Measurements from ENCODE around the gene LGI4. TPM values are rescaled to one million over a fixed set of nuclear protein-coding genes. Genes with fewer than 3 reads are reported as not detected.

The LGI4 gene
- total RNA-seq, 1 donor from 2014 or later = 6.7 TPM

DNA sequence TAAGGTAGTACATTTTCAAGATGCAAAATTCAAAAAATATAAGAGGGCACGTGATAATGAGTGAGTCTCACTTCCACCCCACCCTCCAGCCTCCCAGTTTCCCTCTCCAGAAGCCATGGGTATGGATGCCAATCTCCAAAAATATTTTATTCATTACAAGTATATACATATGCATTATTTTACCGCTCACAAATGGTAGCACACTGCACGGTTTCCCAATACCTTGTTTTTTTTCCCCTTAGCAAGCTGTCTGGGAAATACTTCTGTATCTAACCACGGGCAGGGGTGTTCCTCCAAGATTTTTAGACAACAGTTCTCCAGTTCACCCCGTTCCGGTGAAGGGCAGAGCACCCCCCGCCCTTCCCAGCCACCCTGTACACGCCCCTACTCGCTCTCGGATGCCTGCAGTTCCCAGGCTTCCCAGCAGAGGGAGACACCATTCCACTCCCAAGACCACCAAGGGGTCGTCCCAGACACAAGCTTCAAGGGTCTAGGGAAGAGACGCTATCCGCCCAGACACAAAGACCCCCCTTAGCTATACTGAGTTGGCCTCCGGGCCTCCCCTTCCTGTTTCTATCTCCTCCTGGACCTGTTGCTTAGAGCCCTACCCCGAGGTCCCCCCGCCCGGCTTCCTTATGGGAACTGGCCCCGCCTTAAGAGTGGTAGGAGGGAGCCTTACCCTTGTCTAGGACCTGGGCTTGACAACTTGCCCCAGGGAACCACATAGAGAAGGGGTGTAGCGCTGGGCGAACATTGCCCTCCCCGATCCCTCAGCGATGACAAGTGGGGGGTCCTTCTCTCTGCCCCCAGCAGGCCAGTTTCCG, 20.3 kb downstream of the LGI4 start:
- Histone ChIP-seq H3K4me1 (peaks cover 14% of the 10 kb centered on the region), H3K4me3 (peak overlapping the region; percentile 44), H3K36me3 (no peaks in the 10 kb centered on the region), H3K27me3 (no peaks in the 10 kb centered on the region), H3K9me3 (no peaks in the 10 kb centered on the region), H3K27ac (peak overlapping the region; percentile 71)
- TF ChIP-seq, protein P1, sequence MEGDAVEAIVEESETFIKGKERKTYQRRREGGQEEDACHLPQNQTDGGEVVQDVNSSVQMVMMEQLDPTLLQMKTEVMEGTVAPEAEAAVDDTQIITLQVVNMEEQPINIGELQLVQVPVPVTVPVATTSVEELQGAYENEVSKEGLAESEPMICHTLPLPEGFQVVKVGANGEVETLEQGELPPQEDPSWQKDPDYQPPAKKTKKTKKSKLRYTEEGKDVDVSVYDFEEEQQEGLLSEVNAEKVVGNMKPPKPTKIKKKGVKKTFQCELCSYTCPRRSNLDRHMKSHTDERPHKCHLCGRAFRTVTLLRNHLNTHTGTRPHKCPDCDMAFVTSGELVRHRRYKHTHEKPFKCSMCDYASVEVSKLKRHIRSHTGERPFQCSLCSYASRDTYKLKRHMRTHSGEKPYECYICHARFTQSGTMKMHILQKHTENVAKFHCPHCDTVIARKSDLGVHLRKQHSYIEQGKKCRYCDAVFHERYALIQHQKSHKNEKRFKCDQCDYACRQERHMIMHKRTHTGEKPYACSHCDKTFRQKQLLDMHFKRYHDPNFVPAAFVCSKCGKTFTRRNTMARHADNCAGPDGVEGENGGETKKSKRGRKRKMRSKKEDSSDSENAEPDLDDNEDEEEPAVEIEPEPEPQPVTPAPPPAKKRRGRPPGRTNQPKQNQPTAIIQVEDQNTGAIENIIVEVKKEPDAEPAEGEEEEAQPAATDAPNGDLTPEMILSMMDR (IDR thresholded peaks at IDR 0.05) = peak; percentile 98
- peak; percentile 84 for DNase-seq
- intact Hi-C loops (cut with DNase I) = no loop called here
- peak; percentile 77 for ATAC-seq

GRCh38 chr19:35112995-35113688, 21.7 kb downstream of the LGI4 start:
- no peaks in the 10 kb centered on the region for H3K9me3 ChIP-seq
- TF ChIP-seq, protein P1 (IDR thresholded peaks at IDR 0.05) = no peak
- no peak for DNase-seq
- no peak for ATAC-seq
- H3K4me3 ChIP-seq = no peak overlapping the region
- H3K4me1 ChIP-seq = peaks cover 11% of the 10 kb centered on the region
- no peak overlapping the region for H3K27ac ChIP-seq
- H3K27me3 ChIP-seq = no peaks in the 10 kb centered on the region
- intact Hi-C loops (cut with DNase I) = no loop called here
- no peaks in the 10 kb centered on the region for H3K36me3 ChIP-seq

DNA sequence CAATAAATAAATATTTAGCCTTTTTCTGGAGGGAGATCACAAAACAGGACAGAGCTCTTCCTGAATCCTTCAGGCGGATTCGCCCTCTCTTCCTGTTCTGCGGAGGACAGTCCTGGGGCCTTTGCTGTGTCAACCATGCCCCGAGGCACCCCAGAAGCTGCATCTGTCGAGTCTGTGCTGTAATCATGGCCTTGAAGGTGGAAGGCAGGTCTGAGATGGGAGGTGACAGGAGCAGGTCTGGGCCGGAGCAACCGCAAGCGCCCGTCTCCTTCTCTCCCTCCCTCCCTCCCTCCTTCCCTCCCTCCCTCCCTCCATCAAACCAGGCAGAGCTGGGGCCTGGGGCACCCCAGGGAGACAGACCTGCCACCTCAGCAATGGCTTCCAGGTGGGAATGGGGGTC, 23.9 kb downstream of the LGI4 start:
- H3K4me1 ChIP-seq = peaks cover 11% of the 10 kb centered on the region
- no peaks in the 10 kb centered on the region for H3K9me3 ChIP-seq
- intact Hi-C loops (cut with DNase I) = no loop called here
- no peak for DNase-seq
- no peak overlapping the region for H3K4me3 ChIP-seq
- no peak for ATAC-seq
- no peak overlapping the region for H3K27ac ChIP-seq
- TF ChIP-seq, protein P1 (IDR thresholded peaks at IDR 0.05) = no peak
- H3K27me3 ChIP-seq = no peaks in the 10 kb centered on the region
- H3K36me3 ChIP-seq = no peaks in the 10 kb centered on the region

- Histone ChIP-seq H3K4me3 (no peak overlapping the region), H3K27ac (no peak overlapping the region), H3K4me1 (peaks cover 5% of the 10 kb centered on the region), H3K9me3 (no peaks in the 10 kb centered on the region), H3K36me3 (no peaks in the 10 kb centered on the region), H3K27me3 (no peaks in the 10 kb centered on the region)
- TF ChIP-seq, protein P1 (IDR thresholded peaks at IDR 0.05) = no peak
- intact Hi-C loops (cut with DNase I) = no loop called here
- no peak for DNase-seq
- no peak for ATAC-seq
Observed at GRCh38 chr19:35109395-35110112, 25.3 kb downstream of the LGI4 start.

- no peaks in the 10 kb centered on the region for H3K9me3 ChIP-seq
- no peaks in the 10 kb centered on the region for H3K36me3 ChIP-seq
- TF ChIP-seq, protein P1 (IDR thresholded peaks at IDR 0.05) = no peak
- no peaks in the 10 kb centered on the region for H3K4me1 ChIP-seq
- no peak overlapping the region for H3K27ac ChIP-seq
- DNase-seq (no peak), ATAC-seq (no peak)
- intact Hi-C loops (cut with DNase I) = no loop called here
- H3K27me3 ChIP-seq = no peaks in the 10 kb centered on the region
- H3K4me3 ChIP-seq = no peak overlapping the region
Observed at GRCh38 chr19:35108730-35109129, 26.1 kb downstream of the LGI4 start.

Data from upper lobe of right lung (tissue), 1 donor.